Measurements from ENCODE around the gene ZKSCAN4.
A peak's percentile ranks its signal among the peaks of the same experiment; 100 is the strongest.

The ZKSCAN4 gene

DNA sequence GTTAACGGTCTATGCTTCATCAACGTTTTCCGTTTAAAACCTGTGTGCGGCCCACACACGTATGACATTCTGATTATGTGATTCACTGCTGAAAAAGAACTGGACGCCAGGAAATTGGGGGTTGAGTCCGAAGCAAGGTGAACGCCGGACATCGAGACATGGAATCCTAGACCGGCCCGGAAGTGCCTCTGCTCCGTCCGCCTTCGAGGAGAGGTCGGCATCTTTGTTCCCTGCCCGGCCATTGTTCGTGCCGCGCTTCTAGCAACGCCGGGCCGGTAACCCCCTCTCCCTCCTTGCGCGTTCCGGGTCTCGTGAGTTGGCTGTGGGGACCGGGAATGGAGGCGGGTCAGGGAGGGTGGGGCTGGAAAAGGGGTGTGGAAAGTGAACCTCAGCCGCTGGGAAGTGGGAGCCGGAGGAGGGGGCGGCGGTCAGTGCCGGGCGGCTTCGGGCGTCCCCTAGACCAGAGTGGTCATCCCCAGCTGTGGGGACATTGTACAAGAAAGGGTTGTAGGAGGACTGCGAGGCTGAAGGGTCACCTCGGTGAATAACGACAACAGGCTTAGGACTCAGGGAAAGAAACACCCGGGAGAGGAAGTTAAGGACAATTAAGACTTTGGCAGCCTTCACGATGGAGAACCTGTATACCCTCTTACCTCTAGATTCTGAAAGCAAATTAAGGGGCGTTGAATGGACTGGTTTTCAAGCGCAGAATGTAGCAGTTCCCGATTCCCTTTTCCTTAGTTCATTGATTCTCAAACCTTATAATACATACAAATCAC is 26.8 kb downstream of the ZKSCAN4 start, which contains the start of gene ZSCAN9:
Gene ZSCAN9 (plus strand): TSS at position 220 of the 779 bp plus-strand sequence. CDS start 1,810 bp downstream, outside the sequence.
- Histone ChIP-seq H3K4me3 (ENCODE audit: low read depth, low read length) (peak within 1 kb of the TSS; percentile 93), H3K9me3 (no peaks in the 10 kb centered on the region), H3K36me3 (peaks cover 24% of the 10 kb centered on the region), H3K27me3 (peaks cover 2% of the 10 kb centered on the region; the same call in 1 of the 2 replicates), H3K4me1 (no peaks in the 10 kb centered on the region)
- TF ChIP-seq, protein P1, sequence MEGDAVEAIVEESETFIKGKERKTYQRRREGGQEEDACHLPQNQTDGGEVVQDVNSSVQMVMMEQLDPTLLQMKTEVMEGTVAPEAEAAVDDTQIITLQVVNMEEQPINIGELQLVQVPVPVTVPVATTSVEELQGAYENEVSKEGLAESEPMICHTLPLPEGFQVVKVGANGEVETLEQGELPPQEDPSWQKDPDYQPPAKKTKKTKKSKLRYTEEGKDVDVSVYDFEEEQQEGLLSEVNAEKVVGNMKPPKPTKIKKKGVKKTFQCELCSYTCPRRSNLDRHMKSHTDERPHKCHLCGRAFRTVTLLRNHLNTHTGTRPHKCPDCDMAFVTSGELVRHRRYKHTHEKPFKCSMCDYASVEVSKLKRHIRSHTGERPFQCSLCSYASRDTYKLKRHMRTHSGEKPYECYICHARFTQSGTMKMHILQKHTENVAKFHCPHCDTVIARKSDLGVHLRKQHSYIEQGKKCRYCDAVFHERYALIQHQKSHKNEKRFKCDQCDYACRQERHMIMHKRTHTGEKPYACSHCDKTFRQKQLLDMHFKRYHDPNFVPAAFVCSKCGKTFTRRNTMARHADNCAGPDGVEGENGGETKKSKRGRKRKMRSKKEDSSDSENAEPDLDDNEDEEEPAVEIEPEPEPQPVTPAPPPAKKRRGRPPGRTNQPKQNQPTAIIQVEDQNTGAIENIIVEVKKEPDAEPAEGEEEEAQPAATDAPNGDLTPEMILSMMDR (IDR thresholded peaks at IDR 0.05; ENCODE audit: low read depth, low read length) = no peak
- peak; percentile 82 for DNase-seq

DNA sequence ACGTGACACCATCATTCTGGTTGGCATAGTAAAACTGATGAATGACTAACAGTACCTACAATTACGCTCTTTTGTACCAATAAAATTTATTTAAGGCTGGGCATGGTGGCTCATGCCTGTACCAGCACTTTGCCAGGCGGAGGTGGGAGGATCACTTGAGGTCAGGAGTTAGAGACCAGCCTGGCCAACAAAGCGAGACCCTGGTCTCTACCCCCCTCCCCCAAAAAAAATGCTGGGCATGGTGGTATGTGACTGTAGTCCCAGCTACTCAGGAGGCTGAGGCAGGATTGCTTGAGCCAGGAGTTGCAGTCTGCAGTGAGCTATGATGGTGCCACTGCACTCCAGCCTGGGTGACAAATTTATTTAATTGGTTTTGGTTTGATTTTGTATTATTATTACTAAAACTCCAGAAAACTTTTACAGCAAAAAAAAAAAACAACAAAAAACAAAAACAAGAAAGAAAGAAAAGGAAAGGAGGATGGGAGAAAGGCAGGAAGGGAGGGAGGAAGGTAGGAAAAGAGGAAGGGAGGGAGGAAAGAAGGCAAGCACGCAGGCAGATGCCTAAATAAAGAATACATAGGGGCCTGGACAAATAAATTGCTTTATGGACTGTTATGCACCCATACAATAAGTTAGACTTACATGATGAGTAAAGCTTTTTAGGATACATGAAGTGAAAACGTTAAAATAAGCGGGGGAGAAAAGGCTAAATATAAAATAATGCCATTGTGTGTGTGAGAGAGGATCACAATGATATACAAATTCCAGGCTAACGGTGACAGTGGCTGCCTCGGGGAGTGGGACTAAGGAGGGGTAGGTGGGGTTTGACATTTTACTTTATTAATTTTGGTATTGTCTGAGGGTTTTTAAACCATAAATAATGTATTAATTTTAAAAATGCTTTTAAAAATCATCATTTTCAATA is 27.7 kb downstream of the ZKSCAN4 start:
- H3K27me3 ChIP-seq = peaks cover 3% of the 10 kb centered on the region; the same call in 1 of the 2 replicates

DNA sequence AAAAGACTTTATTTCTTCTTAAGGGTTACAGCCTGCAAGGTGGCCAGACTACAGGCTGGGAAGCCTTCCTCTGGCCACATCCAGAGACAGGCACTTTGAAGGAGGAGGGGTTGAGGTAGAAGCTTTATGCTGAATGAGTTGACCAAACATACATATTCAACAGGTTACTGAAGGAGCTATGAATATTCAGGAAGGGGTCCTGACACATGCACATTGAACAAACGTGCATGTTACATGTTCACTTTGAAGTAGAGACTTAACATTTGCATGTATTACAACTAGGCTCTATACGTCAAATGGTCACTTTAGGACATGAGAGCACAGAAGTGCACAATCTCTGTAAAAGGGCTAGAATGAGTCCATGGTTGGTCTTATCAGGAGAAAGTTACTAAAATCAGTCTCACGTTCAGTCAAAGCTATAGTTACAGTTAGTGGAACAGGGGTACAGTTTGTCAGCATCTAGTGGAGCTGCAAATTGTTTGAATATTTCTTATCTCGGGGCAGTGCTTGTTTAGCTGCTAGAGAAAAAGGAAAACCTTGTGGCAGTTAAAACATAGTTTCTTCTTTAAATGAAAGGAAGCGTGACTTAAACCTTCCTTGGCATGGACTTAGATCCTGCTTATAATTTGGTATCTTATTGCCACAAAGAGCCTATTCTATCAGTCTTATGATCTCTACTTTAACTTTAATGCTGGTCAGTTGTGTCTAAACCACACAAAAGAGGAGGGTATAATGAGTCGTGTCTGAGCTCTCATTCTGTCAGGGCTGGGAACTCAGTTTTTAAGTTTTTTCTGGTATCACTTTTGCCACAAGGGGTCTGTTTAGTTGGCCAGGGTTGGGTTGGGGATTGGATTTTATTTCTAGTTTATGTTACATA is 31.6 kb downstream of the ZKSCAN4 start:
- H3K4me1 ChIP-seq = no peaks in the 10 kb centered on the region
- no peak overlapping the region for H3K4me3 ChIP-seq (ENCODE audit: low read depth, low read length)
- peaks cover 3% of the 10 kb centered on the region; the same call in 1 of the 2 replicates for H3K27me3 ChIP-seq
- no peaks in the 10 kb centered on the region for H3K36me3 ChIP-seq
- DNase-seq = no peak
- TF ChIP-seq, protein P1 (IDR thresholded peaks at IDR 0.05; ENCODE audit: low read depth, low read length) = no peak
- H3K9me3 ChIP-seq = no peaks in the 10 kb centered on the region

More for the DNA sequence above, 27.7 kb downstream of the ZKSCAN4 start:
- peaks cover 24% of the 10 kb centered on the region for H3K36me3 ChIP-seq
- no peaks in the 10 kb centered on the region for H3K4me1 ChIP-seq
- no peak for DNase-seq
- peak overlapping the region; percentile 93 for H3K4me3 ChIP-seq (ENCODE audit: low read depth, low read length)
- TF ChIP-seq, protein P1 (IDR thresholded peaks at IDR 0.05; ENCODE audit: low read depth, low read length) = no peak
- H3K9me3 ChIP-seq = no peaks in the 10 kb centered on the region

DNA sequence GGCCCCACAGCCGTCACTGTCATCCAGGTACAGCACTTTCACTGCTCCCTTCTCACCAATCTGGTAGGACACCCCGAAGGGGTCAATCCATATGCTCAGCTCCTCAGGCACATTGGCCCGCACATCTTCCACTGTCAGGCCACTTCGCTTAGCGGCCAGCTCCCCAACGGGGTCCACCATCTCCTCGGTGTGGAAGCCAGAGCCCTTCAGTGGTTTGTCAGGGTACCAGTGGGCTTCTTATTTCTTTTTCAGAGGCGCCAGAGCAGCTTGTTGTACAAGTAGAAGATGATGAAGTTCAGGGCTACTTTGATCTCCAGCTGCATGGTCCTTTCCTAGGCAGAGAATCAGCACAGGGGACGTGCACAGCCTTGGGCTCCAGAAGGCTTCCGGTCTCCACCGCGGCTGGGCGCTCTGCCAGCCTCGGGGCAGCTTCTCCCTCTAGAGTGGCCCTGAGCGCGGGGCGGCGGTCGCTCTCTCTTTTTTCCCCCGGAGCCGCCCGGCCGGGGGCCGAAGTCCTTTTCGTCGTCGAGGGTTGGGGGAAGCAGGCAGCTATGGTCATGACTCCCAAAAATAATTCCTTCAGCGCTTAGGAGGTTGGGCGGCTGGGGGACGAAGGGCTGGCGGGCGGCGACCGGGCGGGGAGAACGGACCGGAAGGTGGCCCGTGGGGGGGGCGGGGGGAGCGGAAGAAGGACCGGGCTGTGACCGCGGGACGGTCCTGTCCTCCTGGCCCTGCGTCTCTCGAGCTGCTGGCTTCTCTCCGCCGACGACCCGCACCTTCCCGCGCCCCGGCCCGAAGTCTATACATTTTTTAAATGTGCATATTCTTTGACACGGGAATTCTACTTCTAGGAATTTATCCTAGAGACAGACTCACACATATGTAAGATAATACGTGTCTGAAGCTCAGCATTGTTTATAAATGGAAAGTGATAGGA is 33.5 kb downstream of the ZKSCAN4 start:
- peak; percentile 82 for DNase-seq
- H3K4me3 ChIP-seq (ENCODE audit: low read depth, low read length) = peak overlapping the region; percentile 60
- H3K36me3 ChIP-seq = no peaks in the 10 kb centered on the region
- H3K4me1 ChIP-seq = no peaks in the 10 kb centered on the region
- no peaks in the 10 kb centered on the region for H3K9me3 ChIP-seq
- TF ChIP-seq, protein P1 (IDR thresholded peaks at IDR 0.05; ENCODE audit: low read depth, low read length) = no peak
- peaks cover 3% of the 10 kb centered on the region; the same call in 1 of the 2 replicates for H3K27me3 ChIP-seq

DNA sequence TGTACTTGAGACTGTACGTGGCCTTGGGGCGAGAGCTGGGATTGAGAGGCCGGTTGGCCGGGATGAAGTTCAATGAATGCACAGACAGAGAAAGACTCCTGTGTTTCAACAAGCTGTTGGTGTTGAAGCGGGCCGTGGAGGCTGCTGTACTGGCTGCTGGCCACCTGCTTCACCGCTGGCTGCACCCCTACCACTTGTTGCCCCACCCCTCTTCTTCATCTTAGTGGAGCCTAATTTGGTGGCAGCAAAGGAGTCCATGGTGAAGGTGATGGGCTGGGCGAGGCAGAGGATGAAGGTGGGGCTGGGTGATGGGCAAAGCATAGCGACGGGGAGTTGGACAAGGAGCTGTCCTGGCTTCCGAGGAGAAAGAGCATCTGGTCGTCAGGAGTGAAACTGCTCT is 34.2 kb downstream of the ZKSCAN4 start:
- Histone ChIP-seq H3K4me3 (ENCODE audit: low read depth, low read length) (peak overlapping the region; percentile 60), H3K36me3 (no peaks in the 10 kb centered on the region), H3K9me3 (no peaks in the 10 kb centered on the region), H3K27me3 (peaks cover 3% of the 10 kb centered on the region; the same call in 1 of the 2 replicates), H3K4me1 (no peaks in the 10 kb centered on the region)
- no peak for DNase-seq
- TF ChIP-seq, protein P1 (IDR thresholded peaks at IDR 0.05; ENCODE audit: low read depth, low read length) = no peak
